ENCODE data around the gene ADGRD1. TPM values are rescaled to one million over a fixed set of nuclear protein-coding genes. Genes with fewer than 3 reads are reported as not detected.

The ADGRD1 gene
- total RNA-seq, 1 donor from 2014 or later: 35.8 TPM

DNA sequence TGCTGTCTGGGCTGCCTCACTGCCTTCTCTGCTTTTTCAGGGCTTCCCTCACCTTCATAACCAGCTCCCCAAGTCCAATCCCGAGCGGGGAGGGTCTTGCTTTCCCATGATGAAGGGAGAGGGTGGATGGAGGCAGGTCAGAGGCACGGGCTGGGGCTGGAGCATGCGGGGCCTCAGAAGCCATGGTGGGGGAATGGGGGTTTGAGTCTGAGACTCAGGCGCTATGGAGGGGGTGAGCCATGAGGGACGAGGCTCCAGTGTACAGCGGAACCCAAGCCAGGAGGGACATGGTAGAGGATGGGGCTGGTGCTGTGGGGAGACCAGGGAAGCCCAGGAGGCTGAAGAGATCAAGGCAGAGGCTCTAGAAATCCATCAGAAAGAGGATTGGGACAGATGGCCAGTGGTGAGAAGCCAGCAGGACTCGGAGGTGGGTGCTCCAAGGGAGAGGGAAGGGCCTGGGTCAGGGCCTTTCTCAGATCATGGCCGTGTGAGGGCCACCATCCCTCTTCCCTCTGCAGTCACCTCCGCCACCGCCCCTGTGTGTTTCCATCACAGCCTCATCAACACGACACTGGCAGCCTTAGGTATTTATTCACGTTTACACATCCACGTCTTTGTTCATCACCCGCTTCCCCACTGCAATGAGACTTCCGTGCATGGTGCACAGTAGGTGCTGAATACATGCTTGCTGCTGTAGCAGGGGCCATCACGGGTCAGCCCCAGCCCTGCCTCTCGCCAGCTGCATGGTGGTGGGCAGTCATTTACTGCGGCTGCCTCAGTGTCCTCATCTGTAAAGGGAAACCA is 144.7 kb downstream of the ADGRD1 start:
- TF ChIP-seq, protein P1, sequence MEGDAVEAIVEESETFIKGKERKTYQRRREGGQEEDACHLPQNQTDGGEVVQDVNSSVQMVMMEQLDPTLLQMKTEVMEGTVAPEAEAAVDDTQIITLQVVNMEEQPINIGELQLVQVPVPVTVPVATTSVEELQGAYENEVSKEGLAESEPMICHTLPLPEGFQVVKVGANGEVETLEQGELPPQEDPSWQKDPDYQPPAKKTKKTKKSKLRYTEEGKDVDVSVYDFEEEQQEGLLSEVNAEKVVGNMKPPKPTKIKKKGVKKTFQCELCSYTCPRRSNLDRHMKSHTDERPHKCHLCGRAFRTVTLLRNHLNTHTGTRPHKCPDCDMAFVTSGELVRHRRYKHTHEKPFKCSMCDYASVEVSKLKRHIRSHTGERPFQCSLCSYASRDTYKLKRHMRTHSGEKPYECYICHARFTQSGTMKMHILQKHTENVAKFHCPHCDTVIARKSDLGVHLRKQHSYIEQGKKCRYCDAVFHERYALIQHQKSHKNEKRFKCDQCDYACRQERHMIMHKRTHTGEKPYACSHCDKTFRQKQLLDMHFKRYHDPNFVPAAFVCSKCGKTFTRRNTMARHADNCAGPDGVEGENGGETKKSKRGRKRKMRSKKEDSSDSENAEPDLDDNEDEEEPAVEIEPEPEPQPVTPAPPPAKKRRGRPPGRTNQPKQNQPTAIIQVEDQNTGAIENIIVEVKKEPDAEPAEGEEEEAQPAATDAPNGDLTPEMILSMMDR (IDR thresholded peaks at IDR 0.05): no peak
- TF ChIP-seq POLR2AphosphoS5 (IDR thresholded peaks at IDR 0.05; ENCODE audit: insufficient read depth in 1 of 2, low read depth in 1 of 2) (no peak), POLR2A (IDR thresholded peaks at IDR 0.05) (no peak)
- H3K27ac ChIP-seq: no peak overlapping the region
- intact Hi-C loops (cut with DNase I): no loop called here
- H3K4me1 ChIP-seq: peaks cover 17% of the 10 kb centered on the region
- no peaks in the 10 kb centered on the region for H3K27me3 ChIP-seq
- DNase-seq (ENCODE audit: extremely low spot score in 2 of 2): no peak
- no peak overlapping the region for H3K4me3 ChIP-seq
- no peaks in the 10 kb centered on the region for H3K9me3 ChIP-seq
- no peaks in the 10 kb centered on the region for H3K36me3 ChIP-seq

DNA sequence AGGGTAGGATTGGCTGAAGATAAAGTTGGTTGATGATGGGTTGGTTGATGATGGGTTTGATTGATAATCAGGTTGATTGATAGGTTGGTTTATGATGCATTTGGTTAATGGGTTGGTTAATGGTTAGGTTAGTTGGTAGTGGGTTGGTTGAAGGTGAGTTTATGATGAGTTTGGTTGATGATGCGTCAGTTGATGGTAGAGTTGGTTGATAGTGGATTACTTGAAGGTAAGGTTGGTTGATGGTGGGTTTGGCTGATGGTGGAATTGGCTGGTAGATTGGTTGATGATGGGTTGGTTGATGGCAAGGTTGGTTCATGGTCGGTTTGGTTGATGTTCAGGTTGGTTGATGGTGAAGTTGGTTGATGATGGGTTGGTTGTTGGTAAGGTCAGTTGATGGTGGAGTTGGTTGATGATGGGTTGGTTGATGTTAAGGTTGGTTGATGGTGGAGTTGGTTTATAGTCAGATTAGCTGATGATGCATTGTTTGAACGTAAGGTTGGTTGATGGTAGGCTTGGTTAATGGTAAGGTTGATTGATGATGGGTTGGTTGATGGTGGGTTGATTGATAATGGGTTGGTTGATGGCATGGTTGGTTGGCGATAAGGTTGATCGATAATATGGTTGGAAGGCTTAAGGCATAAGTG is 146.4 kb downstream of the ADGRD1 start:
- H3K9me3 ChIP-seq: no peaks in the 10 kb centered on the region
- DNase-seq (ENCODE audit: extremely low spot score in 2 of 2): no peak
- TF ChIP-seq POLR2A (IDR thresholded peaks at IDR 0.05): no peak
- TF ChIP-seq POLR2AphosphoS5 (IDR thresholded peaks at IDR 0.05; ENCODE audit: insufficient read depth in 1 of 2, low read depth in 1 of 2): no peak
- TF ChIP-seq, protein P1 (IDR thresholded peaks at IDR 0.05): no peak
- no peak overlapping the region for H3K27ac ChIP-seq
- H3K4me1 ChIP-seq: peaks cover 18% of the 10 kb centered on the region
- H3K27me3 ChIP-seq: no peaks in the 10 kb centered on the region
- no peaks in the 10 kb centered on the region for H3K36me3 ChIP-seq
- H3K4me3 ChIP-seq: no peak overlapping the region
- intact Hi-C loops (cut with DNase I): no loop called here

DNA sequence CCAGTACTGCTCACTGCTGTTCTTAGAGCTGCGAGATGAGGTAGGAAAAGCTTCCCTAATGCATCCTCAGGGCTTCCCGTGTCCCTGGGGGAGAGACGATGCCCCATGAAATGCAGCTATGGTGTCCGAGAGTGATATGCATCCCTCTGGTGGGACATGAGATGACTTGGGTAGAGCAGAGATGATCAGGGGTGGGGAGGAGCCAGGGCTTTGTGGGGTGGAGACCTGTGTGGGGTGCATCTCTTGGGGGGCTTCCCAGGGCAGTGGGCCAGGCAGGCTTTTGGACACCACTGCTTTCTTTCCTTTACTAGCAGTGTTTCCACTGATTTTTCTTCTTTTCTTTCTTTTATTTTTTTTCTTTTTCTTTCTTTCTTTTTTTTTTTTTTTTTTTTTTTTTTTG is 147.3 kb downstream of the ADGRD1 start:
- no peak for DNase-seq (ENCODE audit: extremely low spot score in 2 of 2)
- H3K4me1 ChIP-seq: peaks cover 19% of the 10 kb centered on the region
- intact Hi-C loops (cut with DNase I): no loop called here

DNA sequence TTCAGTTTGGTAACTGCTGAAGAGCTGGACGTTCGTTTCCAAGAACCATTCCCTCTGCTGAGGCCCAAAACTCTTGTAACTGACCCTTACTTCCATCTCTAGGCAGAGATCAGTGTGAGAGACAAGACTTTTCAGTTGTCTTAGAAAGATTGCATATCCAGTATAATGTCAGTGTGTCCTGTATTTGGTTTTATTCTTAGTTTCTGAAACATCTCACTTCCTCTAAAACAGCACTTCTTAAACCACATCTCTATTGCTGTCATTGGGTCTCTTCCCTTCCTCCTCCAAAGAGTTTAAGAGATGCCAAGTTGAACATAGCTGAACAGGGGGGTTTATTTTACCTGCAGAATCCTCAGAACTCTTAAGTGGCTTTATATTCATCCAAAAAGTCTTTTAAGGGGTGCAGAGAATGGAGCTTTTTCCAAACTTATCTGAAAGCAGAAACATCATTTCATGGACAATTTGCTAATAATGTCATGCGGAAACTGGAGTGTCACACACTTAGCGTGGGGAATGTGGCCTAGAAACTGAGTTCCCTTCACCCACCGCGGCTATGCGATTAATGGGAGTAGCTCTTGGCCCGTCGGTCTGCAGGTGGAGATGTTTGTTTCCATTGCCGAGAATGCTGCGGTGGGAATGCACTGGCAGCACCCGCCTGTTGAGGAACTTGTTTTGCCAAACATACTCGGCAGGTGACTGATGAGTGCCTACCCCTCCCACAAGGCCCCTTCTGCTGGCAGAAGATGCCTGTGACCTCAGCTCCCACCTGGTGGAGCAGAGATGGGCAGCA is 148.2 kb downstream of the ADGRD1 start:
- Histone ChIP-seq H3K36me3 (no peaks in the 10 kb centered on the region), H3K4me1 (peaks cover 13% of the 10 kb centered on the region), H3K4me3 (no peak overlapping the region), H3K27ac (no peak overlapping the region), H3K9me3 (no peaks in the 10 kb centered on the region), H3K27me3 (no peaks in the 10 kb centered on the region)
- intact Hi-C loops (cut with DNase I): no loop called here
- no peak for DNase-seq (ENCODE audit: extremely low spot score in 2 of 2)
- TF ChIP-seq, protein P1 (IDR thresholded peaks at IDR 0.05): no peak
- TF ChIP-seq POLR2AphosphoS5 (IDR thresholded peaks at IDR 0.05; ENCODE audit: insufficient read depth in 1 of 2, low read depth in 1 of 2) (no peak), POLR2A (IDR thresholded peaks at IDR 0.05) (no peak)

More for the DNA sequence above, 147.3 kb downstream of the ADGRD1 start:
- H3K36me3 ChIP-seq: no peaks in the 10 kb centered on the region
- H3K27me3 ChIP-seq: no peaks in the 10 kb centered on the region
- no peaks in the 10 kb centered on the region for H3K9me3 ChIP-seq
- TF ChIP-seq POLR2A (IDR thresholded peaks at IDR 0.05) (no peak), POLR2AphosphoS5 (IDR thresholded peaks at IDR 0.05; ENCODE audit: insufficient read depth in 1 of 2, low read depth in 1 of 2) (no peak)
- TF ChIP-seq, protein P1 (IDR thresholded peaks at IDR 0.05): no peak
- no peak overlapping the region for H3K4me3 ChIP-seq
- no peak overlapping the region for H3K27ac ChIP-seq

All from vagina (tissue), 2 donors.